ENCODE data around the gene PEPD.
"Not testable (repeated sequence)": the region's sequence is repeated elsewhere in the genome, so short reads cannot be mapped to it uniquely, and the experiment has no call there.

PEPD gene

DNA sequence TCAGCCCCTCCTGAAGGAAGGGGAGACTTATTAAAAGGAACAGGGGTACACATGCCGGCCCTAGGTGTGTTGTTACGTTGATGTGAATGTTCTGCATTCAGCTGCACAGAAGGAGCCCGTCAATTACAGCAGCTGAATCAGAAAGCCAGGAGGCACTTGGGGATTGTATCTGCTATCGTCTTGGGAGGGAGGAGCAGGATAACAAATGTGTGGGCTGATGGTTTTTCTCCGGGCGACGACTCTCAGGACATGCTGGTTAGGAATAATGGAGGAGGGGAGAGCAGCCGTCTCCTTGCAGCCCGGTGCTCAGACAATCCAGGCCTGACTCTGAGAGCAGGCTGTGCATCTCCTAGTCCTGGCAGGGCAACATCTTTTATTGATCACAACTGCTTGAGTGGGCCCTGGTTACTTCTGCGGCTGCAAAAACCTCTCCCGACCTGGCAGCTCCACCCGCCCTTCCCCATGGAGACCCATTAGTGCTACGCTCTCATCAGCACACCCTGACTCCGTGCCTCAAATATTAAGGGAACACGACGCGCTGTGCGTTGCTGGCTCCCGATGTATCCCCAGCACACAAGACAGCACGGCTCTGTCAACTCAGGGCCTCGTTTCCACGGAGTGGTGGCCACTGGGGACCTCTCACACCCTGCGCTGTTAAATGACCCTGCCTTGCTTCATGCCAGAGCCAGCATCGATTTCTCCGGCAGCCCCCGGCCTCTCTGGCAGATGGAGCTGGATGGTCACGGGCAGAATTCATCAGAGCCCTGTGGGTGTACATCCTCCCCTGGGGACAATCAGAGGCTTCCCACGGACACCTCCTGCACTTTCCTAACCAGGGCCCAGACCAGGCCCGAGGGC, 25.3 kb downstream of the PEPD start:
- DNase-seq, result no peak

DNA sequence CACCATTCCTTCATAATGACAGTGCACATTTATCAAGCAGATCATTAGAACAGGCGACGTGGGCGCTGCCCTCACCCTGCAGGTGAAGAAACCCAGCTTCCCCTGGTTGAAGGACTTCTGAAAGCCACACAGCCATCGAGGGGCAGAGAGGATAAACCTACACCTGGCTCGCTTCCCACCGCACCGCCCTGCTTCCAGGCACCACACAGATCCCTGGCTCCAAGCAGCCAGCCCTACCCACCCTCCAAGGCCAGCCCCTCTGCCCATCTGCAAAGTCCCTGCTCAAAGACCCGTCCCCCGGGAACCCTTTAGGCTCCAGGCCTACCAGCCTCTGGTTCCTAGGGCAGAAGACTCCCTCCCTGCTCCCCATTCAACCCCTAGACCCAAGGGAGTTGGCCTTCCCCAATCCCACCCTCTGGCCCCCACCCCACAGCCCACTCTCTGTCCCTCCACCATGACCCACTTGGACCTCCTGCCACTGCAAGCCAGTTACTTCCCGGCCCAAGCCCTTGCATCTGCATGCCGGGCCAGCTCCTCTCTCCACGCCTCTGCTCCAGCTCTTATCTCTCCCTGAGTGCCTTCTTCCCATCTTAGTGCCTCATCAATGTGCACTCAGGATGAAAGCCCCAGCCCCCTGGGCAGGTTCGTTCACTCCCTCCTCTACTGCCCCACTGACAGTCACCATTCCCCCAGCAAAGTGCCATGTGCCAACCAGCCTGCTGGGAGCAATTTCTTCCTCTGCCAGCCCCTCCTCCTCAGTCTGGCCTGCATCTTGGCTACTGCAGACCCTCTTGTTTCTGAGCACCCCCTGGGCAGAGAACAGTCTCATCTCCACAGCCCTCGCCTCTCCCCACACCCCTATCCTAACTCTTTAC, 28.0 kb downstream of the PEPD start:
- DNase-seq, result no peak

GRCh38 chr19:33492951-33493350, 28.6 kb downstream of the PEPD start:
- DNase-seq, result no peak

DNA sequence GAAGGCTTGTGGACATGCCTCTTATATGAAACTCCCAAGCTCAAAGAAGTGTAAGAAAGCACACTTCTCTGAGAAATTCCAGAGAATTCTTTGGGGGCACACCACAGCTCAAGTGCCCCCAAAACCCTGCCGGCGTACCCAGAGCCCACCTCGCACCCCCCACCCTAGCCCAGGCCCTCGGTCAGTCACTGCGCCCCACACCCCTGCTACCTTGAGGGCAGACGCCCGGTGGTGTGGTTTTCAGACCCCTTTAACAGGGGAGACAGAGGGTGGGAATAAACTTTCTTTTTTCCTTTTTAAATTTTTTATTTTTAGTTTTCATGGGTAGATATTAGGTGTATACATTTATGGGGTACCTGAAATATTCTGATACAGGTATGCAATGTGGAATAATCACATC, 29.5 kb downstream of the PEPD start:
- DNase-seq, result no peak

- not testable (repeated sequence) for DNase-seq
These were observed 31.0 kb downstream of the PEPD start for GRCh38 chr19:33490596-33490995.

- no peak for DNase-seq
These were observed 31.5 kb downstream of the PEPD start for GRCh38 chr19:33490041-33490451.

DNA sequence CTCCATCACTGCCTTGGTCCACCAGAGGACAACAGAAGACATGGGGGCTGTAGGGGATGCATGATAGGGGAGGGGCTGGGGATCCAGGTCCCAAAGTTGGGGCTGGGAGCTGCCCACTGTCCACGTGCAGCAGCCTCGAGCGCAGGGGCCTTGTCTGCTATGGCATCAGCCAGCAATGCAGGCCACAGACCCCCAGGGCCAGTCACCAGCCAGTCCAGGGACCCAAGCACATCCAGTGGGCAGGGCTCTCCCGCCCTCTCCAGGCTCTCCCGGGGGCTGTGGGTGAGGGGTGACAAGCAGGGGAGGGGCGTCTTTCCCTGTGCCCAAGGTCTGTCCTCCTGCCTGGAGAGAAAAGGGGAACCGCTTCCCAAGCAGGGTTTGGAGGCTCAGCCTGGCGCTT, 32.8 kb downstream of the PEPD start:
- no peak for DNase-seq

GRCh38 chr19:33487901-33488800, 33.4 kb downstream of the PEPD start:
- DNase-seq, result no peak

- no peak for DNase-seq
These were observed 34.4 kb downstream of the PEPD start for GRCh38 chr19:33486936-33487811.

DNA sequence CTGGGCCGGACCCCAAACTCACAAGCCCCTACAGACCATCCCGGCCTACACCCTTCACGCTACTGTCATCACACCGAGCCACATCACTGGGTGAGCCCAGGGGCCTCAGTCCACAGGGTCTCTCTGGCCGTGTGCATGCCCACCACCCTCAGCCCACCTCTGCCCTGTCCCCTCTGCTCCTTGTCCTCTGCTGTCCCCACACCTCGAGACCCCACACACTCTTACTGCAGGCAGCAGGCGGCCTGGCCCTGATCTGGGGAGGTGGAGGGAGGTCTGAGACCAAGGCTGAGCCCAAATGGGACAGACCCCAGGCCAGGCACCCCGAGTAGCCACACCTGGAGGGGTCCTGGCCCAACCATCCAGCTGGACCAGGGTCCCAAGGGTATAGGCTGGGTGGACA, 35.2 kb downstream of the PEPD start:
- no peak for DNase-seq

DNA sequence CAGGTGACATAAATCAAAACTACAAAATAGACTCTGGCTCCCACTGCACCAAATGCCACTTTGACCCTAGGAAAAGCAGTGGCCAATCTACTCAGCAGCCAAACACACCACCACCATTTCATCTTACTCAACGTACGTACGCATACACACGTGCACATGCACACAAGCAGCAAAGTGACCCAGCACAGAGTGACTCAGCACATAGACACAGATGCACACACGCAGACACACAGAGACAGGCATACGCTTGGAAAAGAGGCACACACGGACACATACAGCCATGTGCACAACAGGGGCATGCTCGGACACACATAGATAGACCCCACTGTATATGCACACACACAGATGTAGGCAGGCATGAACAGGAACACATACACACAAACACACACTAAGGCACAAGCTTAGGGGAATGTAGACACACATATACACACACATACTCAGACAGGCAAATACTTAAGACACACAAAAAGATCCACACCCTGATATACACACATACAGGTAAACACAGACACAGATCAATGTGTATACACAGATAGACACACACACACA, 37.3 kb downstream of the PEPD start:
- no peak for DNase-seq

GRCh38 chr19:33482476-33482875, 39.1 kb downstream of the PEPD start:
- no peak for DNase-seq

GRCh38 chr19:33481863-33482262, 39.7 kb downstream of the PEPD start:
- DNase-seq, result no peak

GRCh38 chr19:33479570-33479969, 42.0 kb downstream of the PEPD start:
- not testable (repeated sequence) for DNase-seq

DNA sequence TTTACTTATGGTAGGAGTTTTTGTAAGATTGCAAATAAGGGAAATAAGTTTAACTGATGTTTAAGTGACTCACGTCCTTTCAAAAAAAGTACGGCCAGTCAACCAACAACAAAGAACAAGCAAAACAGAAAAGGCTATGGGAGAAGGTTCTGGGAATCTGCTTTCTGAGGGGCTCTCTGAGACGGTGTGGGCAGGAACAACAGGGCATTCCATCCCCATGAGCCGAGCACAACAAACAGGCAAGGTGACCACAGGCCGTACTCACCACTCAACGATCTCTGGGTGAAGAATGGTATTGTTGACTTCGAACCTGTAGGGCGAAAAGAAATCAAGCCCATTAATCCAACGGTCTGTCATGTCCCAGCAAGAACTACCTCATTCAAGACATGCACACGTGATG, 43.8 kb downstream of the PEPD start:
- no peak for DNase-seq

DNA sequence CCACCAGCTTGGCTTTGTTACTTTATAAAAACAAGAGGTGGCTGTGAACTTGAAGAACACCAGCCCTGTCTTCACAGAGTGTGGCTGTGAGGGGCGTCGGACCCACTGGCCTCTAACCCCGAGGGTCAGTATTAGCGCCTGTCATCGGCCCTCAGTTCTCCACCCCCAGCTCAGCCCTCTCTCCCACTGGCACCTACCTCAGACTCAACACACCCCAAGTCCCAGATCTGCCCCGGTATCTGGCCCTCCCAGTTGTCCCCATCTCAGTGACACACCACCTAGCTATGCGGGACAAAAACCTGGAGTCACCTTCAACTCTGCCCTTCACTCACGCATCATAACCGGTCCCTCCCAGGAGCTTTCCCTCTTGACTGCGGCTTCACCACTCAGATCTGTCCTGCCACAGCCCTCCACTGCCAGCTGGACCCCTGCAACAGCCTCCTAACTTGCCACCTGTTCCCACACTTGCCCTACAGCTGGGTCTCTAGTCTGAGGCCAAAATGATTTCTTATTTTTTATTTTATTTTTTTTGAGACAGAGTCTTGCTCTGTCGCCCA, 45.4 kb downstream of the PEPD start:
- DNase-seq, result no peak

- DNase-seq, result no peak
These were observed 47.8 kb downstream of the PEPD start for GRCh38 chr19:33473653-33474305.

- DNase-seq, result no peak
These were observed 48.6 kb downstream of the PEPD start for GRCh38 chr19:33472691-33473652.

- DNase-seq, result no peak
These were observed 49.4 kb downstream of the PEPD start for GRCh38 chr19:33472226-33472625.

Data from inflammatory macrophage treated with lipopolysaccharide for 4 hours (primary cell).